SK-N-SH treated with all-trans-retinoic acid at 6 μM for 48 hours (cell line): Measurements from ENCODE around the gene SLF1.

ENCODE experiments used
- ATAC-seq: fragments of 200-7000 bp; cut with Tn5 transposase; 3 replicates; pipeline ENCODE4 v1.9.1; 2020; ENCODE audit warnings: mild to moderate bottlenecking, moderate library complexity
- ARNTL ChIP-seq: fragments of 450-650 bp; formaldehyde crosslinking; IDR thresholded peaks from 2 replicates; pipeline ENCODE4 v1.5.0; 2020; ENCODE audit warnings: low read depth, mild to moderate bottlenecking, moderate library complexity, borderline replicate concordance
- BACH2 ChIP-seq: fragments of 250-450 bp; sonication (Bioruptor Pico); IDR thresholded peaks from 2 replicates; pipeline ENCODE4 v1.9.0; 2021; ENCODE audit warnings: mild to moderate bottlenecking, borderline replicate concordance
- CSDC2 ChIP-seq: fragments of 250-450 bp; sonication (Bioruptor Pico); IDR thresholded peaks from 2 replicates; pipeline ENCODE4 v1.5.0; 2020; ENCODE audit warnings: mild to moderate bottlenecking, moderate library complexity
- ESRRG ChIP-seq: fragments of 250-450 bp; sonication (Bioruptor Pico); IDR thresholded peaks from 2 replicates; pipeline ENCODE4 v1.6.1; 2021; ENCODE audit warnings: mild to moderate bottlenecking
- GLIS3 ChIP-seq: fragments of 250-450 bp; sonication (Bioruptor Pico); IDR thresholded peaks from 2 replicates; pipeline ENCODE4 v1.5.0; 2020; ENCODE audit warnings: mild to moderate bottlenecking, moderate library complexity
- ISL1 ChIP-seq: fragments of 250-450 bp; sonication (Bioruptor Pico); IDR thresholded peaks from 2 replicates; pipeline ENCODE4 v2.1.2; 2022; ENCODE audit warnings: mild to moderate bottlenecking, moderate library complexity
- PPARA ChIP-seq: fragments of 250-450 bp; sonication (Bioruptor Pico); IDR thresholded peaks from 2 replicates; pipeline ENCODE4 v1.5.0; 2020; ENCODE audit warnings: mild to moderate bottlenecking, borderline replicate concordance
- RARB ChIP-seq: fragments of 250-450 bp; sonication (Bioruptor Pico); IDR thresholded peaks from 2 replicates; pipeline ENCODE4 v1.8.0; 2021; ENCODE audit warnings: mild to moderate bottlenecking, moderate library complexity
- SNAI2 ChIP-seq: fragments of 250-450 bp; sonication (Bioruptor Pico); IDR thresholded peaks from 2 replicates; pipeline ENCODE4 v1.5.0; 2020; ENCODE audit warnings: mild to moderate bottlenecking, moderate library complexity
- TCF4 ChIP-seq: fragments of 250-450 bp; sonication (Bioruptor Pico); IDR thresholded peaks from 2 replicates; pipeline ENCODE4 v1.8.0; 2021; ENCODE audit warnings: mild to moderate bottlenecking, moderate library complexity, borderline replicate concordance
- TOX ChIP-seq: fragments of 250-450 bp; sonication (Bioruptor Pico); IDR thresholded peaks from 2 replicates; pipeline ENCODE4 v1.8.0; 2021; ENCODE audit warnings: mild to moderate bottlenecking, moderate library complexity, borderline replicate concordance
- ZC3H10 ChIP-seq: fragments of 250-450 bp; sonication (Bioruptor Pico); IDR thresholded peaks from 2 replicates; pipeline ENCODE4 v1.5.1; 2021; ENCODE audit warnings: mild to moderate bottlenecking, moderate library complexity
- ZFP3 ChIP-seq: fragments of 250-450 bp; sonication (Bioruptor Pico); IDR thresholded peaks from 2 replicates; pipeline ENCODE4 v1.5.0; 2020; ENCODE audit warnings: mild to moderate bottlenecking, moderate library complexity
- ZFP30 ChIP-seq: fragments of 450-650 bp; formaldehyde crosslinking; IDR thresholded peaks from 2 replicates; pipeline ENCODE4 v1.5.0; 2022; ENCODE audit warnings: mild to moderate bottlenecking, moderate library complexity
- ZNF565 ChIP-seq: fragments of 450-650 bp; formaldehyde crosslinking; conservative IDR thresholded peaks from 2 replicates; pipeline ENCODE4 v1.5.0; 2020; ENCODE audit warnings: low read depth, mild to moderate bottlenecking, moderate library complexity
- ZNF70 ChIP-seq: fragments of 450-650 bp; formaldehyde crosslinking; IDR thresholded peaks from 2 replicates; pipeline ENCODE4 v1.5.0; 2020; ENCODE audit warnings: mild to moderate bottlenecking, moderate library complexity
- TF ChIP-seq, protein P1 (sequence below): fragments of 250-450 bp; sonication (Bioruptor Pico); IDR thresholded peaks from 2 replicates; pipeline ENCODE4 v1.8.0; 2021; ENCODE audit warnings: low read depth, mild to moderate bottlenecking, moderate library complexity, borderline replicate concordance
- TF ChIP-seq, protein P2 (sequence below): fragments of 250-450 bp; sonication (Bioruptor Pico); IDR thresholded peaks from 2 replicates; pipeline ENCODE4 v1.5.1; 2020; ENCODE audit warnings: low read depth, mild to moderate bottlenecking, moderate library complexity
- TF ChIP-seq, protein P3 (sequence below): fragments of 250-450 bp; sonication (Bioruptor Pico); IDR thresholded peaks from 2 replicates; pipeline ENCODE4 v1.5.0; 2020; ENCODE audit warnings: mild to moderate bottlenecking, moderate library complexity

The SLF1 gene

DNA sequence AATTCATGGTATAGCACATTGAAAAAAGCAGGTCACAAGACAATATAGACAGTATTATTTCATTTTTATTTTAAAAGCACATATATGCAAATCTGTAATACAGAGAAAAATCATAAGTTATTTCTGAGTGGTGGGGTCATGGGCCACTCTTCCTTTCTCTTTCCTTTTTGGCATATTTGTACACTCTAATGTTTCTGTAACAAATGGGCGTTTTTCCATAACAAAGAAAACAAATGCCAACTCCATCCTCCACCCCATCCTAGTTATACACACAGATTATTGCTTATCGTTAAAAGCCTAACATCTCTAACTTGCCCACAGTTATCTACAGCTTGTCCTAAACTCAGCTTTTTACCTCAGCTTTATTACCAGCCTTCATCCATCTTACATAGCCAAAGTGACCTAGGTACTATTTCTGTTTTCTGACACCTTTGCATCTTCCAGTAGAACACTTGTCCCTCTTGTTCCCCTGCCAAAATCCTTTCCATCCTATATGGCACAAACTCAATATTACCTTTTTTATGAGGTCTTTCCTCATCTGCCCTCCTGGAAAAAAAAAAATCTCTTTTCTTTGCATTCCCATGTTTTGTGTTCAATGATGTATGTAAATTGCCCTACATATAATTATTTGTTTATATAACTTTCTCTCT is 4.2 kb upstream of the SLF1 start (continued):
- no peak for TF ChIP-seq PPARA (CRISPR knock-in tag)
- TF ChIP-seq, protein P1, sequence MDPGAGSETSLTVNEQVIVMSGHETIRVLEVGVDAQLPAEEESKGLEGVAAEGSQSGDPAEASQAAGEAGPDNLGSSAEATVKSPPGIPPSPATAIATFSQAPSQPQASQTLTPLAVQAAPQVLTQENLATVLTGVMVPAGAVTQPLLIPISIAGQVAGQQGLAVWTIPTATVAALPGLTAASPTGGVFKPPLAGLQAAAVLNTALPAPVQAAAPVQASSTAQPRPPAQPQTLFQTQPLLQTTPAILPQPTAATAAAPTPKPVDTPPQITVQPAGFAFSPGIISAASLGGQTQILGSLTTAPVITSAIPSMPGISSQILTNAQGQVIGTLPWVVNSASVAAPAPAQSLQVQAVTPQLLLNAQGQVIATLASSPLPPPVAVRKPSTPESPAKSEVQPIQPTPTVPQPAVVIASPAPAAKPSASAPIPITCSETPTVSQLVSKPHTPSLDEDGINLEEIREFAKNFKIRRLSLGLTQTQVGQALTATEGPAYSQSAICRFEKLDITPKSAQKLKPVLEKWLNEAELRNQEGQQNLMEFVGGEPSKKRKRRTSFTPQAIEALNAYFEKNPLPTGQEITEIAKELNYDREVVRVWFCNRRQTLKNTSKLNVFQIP (CRISPR knock-in tag), result no peak

DNA sequence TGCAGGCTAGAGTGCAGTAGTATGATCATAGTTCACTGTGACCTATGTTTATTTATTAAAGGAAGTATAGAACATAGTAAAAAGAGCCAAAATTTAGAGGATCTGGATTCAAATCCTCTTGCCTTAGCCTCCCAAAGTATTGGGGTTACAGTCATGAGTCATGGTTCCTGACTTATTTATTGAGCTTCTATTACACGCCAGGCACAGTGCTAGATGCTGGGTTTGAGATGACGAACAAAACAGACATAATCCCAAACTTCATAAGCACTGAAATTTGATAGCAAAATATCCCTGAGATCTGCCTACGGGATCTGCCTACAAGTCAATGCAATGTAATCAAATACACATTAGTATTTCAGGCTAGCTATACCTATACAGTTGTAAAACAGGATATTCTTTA is 2.6 kb upstream of the SLF1 start:
- TF ChIP-seq CSDC2 (CRISPR knock-in tag) (no peak), SNAI2 (CRISPR knock-in tag) (no peak), TCF4 (CRISPR knock-in tag) (no peak), ISL1 (CRISPR knock-in tag) (no peak), GLIS3 (no peak), RARB (CRISPR knock-in tag) (no peak), ZC3H10 (CRISPR knock-in tag) (no peak), ZNF565 (CRISPR knock-in tag) (no peak), ZNF70 (no peak), ESRRG (no peak), ARNTL (CRISPR knock-in tag) (no peak), BACH2 (no peak), TOX (no peak), ZFP3 (CRISPR knock-in tag) (no peak), PPARA (CRISPR knock-in tag) (no peak)
- TF ChIP-seq, protein P2, sequence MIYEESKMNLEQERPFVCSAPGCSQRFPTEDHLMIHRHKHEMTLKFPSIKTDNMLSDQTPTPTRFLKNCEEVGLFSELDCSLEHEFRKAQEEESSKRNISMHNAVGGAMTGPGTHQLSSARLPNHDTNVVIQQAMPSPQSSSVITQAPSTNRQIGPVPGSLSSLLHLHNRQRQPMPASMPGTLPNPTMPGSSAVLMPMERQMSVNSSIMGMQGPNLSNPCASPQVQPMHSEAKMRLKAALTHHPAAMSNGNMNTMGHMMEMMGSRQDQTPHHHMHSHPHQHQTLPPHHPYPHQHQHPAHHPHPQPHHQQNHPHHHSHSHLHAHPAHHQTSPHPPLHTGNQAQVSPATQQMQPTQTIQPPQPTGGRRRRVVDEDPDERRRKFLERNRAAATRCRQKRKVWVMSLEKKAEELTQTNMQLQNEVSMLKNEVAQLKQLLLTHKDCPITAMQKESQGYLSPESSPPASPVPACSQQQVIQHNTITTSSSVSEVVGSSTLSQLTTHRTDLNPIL (CRISPR knock-in tag), result no peak
- TF ChIP-seq, protein P3, sequence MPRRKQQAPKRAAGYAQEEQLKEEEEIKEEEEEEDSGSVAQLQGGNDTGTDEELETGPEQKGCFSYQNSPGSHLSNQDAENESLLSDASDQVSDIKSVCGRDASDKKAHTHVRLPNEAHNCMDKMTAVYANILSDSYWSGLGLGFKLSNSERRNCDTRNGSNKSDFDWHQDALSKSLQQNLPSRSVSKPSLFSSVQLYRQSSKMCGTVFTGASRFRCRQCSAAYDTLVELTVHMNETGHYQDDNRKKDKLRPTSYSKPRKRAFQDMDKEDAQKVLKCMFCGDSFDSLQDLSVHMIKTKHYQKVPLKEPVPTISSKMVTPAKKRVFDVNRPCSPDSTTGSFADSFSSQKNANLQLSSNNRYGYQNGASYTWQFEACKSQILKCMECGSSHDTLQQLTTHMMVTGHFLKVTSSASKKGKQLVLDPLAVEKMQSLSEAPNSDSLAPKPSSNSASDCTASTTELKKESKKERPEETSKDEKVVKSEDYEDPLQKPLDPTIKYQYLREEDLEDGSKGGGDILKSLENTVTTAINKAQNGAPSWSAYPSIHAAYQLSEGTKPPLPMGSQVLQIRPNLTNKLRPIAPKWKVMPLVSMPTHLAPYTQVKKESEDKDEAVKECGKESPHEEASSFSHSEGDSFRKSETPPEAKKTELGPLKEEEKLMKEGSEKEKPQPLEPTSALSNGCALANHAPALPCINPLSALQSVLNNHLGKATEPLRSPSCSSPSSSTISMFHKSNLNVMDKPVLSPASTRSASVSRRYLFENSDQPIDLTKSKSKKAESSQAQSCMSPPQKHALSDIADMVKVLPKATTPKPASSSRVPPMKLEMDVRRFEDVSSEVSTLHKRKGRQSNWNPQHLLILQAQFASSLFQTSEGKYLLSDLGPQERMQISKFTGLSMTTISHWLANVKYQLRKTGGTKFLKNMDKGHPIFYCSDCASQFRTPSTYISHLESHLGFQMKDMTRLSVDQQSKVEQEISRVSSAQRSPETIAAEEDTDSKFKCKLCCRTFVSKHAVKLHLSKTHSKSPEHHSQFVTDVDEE (CRISPR knock-in tag), result no peak
- ATAC-seq, result no peak

- TF ChIP-seq ZFP3 (CRISPR knock-in tag), result no peak
- TF ChIP-seq ZNF70, result peak; percentile 78
- ATAC-seq, result peak; percentile 73
Measured at GRCh38 chr5:94618029-94618492, 408 bp upstream of the SLF1 start.

GRCh38 chr5:94620256-94620655 is 1.8 kb downstream of the SLF1 start:
- ATAC-seq, result no peak
- TF ChIP-seq BACH2, result no peak
- no peak for TF ChIP-seq ZFP3 (CRISPR knock-in tag)
- TF ChIP-seq, protein P1 (CRISPR knock-in tag), result no peak
- no peak for TF ChIP-seq ZFP30
- TF ChIP-seq ZC3H10 (CRISPR knock-in tag), result no peak
- TF ChIP-seq, protein P3 (CRISPR knock-in tag), result no peak
- TF ChIP-seq, protein P2 (CRISPR knock-in tag), result no peak
- TF ChIP-seq ARNTL (CRISPR knock-in tag), result no peak
- TF ChIP-seq ESRRG, result no peak
